Neuronal stem cell (in vitro differentiated cells): ENCODE measurements around the gene PTPRG.

Experiments
- DNase-seq: peaks from one replicate; pipeline ENCODE4 v3.0.0-alpha.2; 2013; ENCODE audit warnings: low spot score
- H2AFZ ChIP-seq: one replicate; pipeline ENCODE4 v1.6.1; 2013; ENCODE audit warnings: mild to moderate bottlenecking, low read length, inconsistent platforms
- H2AK5ac ChIP-seq: 2 replicates; pipeline ENCODE4 v1.6.1; 2013; ENCODE audit warnings: low read depth, mild to moderate bottlenecking, inconsistent platforms, low read length, moderate library complexity, mixed read lengths
- H2BK120ac ChIP-seq: 2 replicates; pipeline ENCODE4 v1.6.1; 2013; ENCODE audit warnings: low read depth, mild to moderate bottlenecking, inconsistent platforms, low read length, moderate library complexity, mixed read lengths
- H2BK12ac ChIP-seq: one replicate; pipeline ENCODE4 v1.6.1; 2013; ENCODE audit warnings: low read length, inconsistent platforms
- H2BK15ac ChIP-seq: 2 replicates; pipeline ENCODE4 v1.6.1; 2013; ENCODE audit warnings: mild to moderate bottlenecking, low read length, inconsistent platforms, mixed read lengths
- H2BK5ac ChIP-seq: one replicate; pipeline ENCODE4 v1.6.1; 2013; ENCODE audit warnings: inconsistent platforms, mild to moderate bottlenecking, low read length, moderate library complexity
- H3K14ac ChIP-seq: one replicate; pipeline ENCODE4 v1.6.1; 2013; ENCODE audit warnings: low read length, inconsistent platforms
- H3K18ac ChIP-seq: 2 replicates; pipeline ENCODE4 v1.6.1; 2013; ENCODE audit warnings: low read length, inconsistent platforms
- H3K23ac ChIP-seq: 2 replicates; pipeline ENCODE4 v1.6.1; 2013; ENCODE audit warnings: low read depth, mild to moderate bottlenecking, mixed read lengths, low read length, inconsistent platforms; ENCODE audit not compliant: poor library complexity
- H3K27ac ChIP-seq: replicated peaks from 3 replicates; pipeline ENCODE4 v1.5.1; 2013; ENCODE audit warnings: low read length, inconsistent platforms
- H3K27me3 ChIP-seq, 3 experiments: 2 replicates each; pipeline ENCODE4 v1.6.1; 2013; ENCODE audit warnings: low read length in 3 of 3, mild to moderate bottlenecking in 2 of 3, inconsistent platforms in 1 of 3, low read depth in 1 of 3, mixed read lengths in 1 of 3, moderate library complexity in 1 of 3; ENCODE audit not compliant: control insufficient read depth in 3 of 3, insufficient read depth in 3 of 3
- H3K36me3 ChIP-seq, 2 donors: replicated peaks in 1 of 2; 2 replicates each; pipeline ENCODE4 v1.6.1; 2013; ENCODE audit warnings: low read length in 2 of 2; ENCODE audit not compliant: control insufficient read depth in 2 of 2, insufficient read depth in 2 of 2
- H3K4ac ChIP-seq: 2 replicates; pipeline ENCODE4 v1.6.1; 2013; ENCODE audit warnings: inconsistent platforms, mild to moderate bottlenecking, low read length, moderate library complexity
- H3K4me1 ChIP-seq, 2 donors: 1 replicate in 1 of 2; 2 replicates in 1 of 2; pipeline ENCODE4 v1.6.1; 2013; ENCODE audit warnings: low read length in 2 of 2, low read depth in 1 of 2; ENCODE audit not compliant: control insufficient read depth in 2 of 2, insufficient read depth in 1 of 2
- H3K4me2 ChIP-seq: one replicate; pipeline ENCODE4 v1.6.1; 2013; ENCODE audit warnings: mild to moderate bottlenecking, low read length, inconsistent platforms; ENCODE audit not compliant: insufficient read depth, poor library complexity, severe bottlenecking
- H3K4me3 ChIP-seq, 2 donors: 2 replicates each; pipeline ENCODE4 v1.5.1; 2013; ENCODE audit warnings: low read length in 2 of 2, mild to moderate bottlenecking in 2 of 2, inconsistent platforms in 1 of 2, moderate library complexity in 1 of 2
- H3K79me1 ChIP-seq: one replicate; pipeline ENCODE4 v1.6.1; 2013; ENCODE audit warnings: low read depth, mild to moderate bottlenecking, inconsistent platforms, low read length, moderate library complexity
- H3K9ac ChIP-seq: one replicate; pipeline ENCODE4 v1.6.1; 2013; ENCODE audit warnings: mild to moderate bottlenecking, low read depth, low read length, inconsistent platforms; ENCODE audit not compliant: poor library complexity
- H3K9me3 ChIP-seq, 2 donors: replicated peaks in 1 of 2; 2 replicates each; pipeline versions ENCODE3 to v1.6.1; 2013; ENCODE audit warnings: low read length in 2 of 2, mild to moderate bottlenecking in 2 of 2, inconsistent platforms in 1 of 2, low read depth in 1 of 2, mixed read lengths in 1 of 2, moderate library complexity in 1 of 2; ENCODE audit not compliant: control insufficient read depth in 2 of 2, insufficient read depth in 1 of 2
- H4K8ac ChIP-seq: one replicate; pipeline ENCODE4 v1.6.1; 2013; ENCODE audit warnings: low read depth, mild to moderate bottlenecking, inconsistent platforms, low read length, moderate library complexity
- H4K91ac ChIP-seq: one replicate; pipeline ENCODE4 v1.6.1; 2013; ENCODE audit warnings: low read length, low read depth, mild to moderate bottlenecking, inconsistent platforms; ENCODE audit not compliant: poor library complexity
- WGBS, 2 donors: extraction: QIAGEN DNeasy Blood & Tissue Kit; methylation state at CpG; one replicate each; pipeline ENCODE4 v1.1.7; 2013; ENCODE audit warnings: missing lambda C conversion rate in 2 of 2, mixed read lengths in 1 of 2; ENCODE audit not compliant: insufficient read length in 2 of 2, insufficient replicate concordance in 1 of 2; ENCODE audit errors: extremely low coverage in 2 of 2; 5-methylcytosine and 5-hydroxymethylcytosine counted together

Gene PTPRG

DNA sequence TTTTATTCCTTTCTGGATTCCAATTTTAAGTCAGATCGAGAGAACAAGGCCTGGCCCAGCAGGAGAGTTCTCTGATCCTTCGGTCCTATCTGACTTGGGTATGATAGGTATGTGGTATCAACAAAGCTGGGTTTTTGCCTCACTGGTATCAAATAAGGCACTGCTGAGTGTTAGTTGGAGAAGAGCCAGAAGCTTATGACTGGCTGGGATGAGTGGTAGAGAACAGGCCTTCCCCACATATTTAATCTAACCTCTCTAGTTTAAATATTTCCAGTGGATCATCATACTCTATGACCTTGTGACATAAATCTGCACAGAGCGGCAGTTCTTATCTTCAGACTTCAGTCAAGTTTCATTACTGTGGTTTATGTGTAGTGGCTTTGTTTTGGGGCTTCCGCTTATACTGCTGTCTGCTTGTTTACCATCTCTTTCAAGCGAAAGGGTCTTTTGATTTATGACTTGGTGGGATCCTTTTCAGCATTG, 164.5 kb downstream of the PTPRG start:
- H2BK15ac ChIP-seq, result no peak overlapping the region
- H2AK5ac ChIP-seq, result no peak overlapping the region
- no peak overlapping the region for H4K91ac ChIP-seq
- no peak overlapping the region for H2BK5ac ChIP-seq
- no peaks in the 10 kb centered on the region for H3K36me3 ChIP-seq
- H3K9me3 ChIP-seq, result peaks cover 0 to 3% of the 10 kb centered on the region in 2 donors
- H2AFZ ChIP-seq, result no peak overlapping the region
- no peak overlapping the region for H3K4ac ChIP-seq
- no peak overlapping the region for H3K18ac ChIP-seq
- no peak overlapping the region for H3K4me3 ChIP-seq
- H3K79me1 ChIP-seq, result peaks cover 7% of the 10 kb centered on the region
- WGBS, 2 donors, result no CpG with 5 or more reads among the region's 5 CpGs
- no peaks in the 10 kb centered on the region for H3K27me3 ChIP-seq
- no peak for DNase-seq
- no peak overlapping the region for H2BK12ac ChIP-seq
- no peak overlapping the region for H3K14ac ChIP-seq
- H3K4me2 ChIP-seq, result no peak overlapping the region
- no peak overlapping the region for H3K27ac ChIP-seq
- H3K4me1 ChIP-seq, result peaks cover 6 to 8% of the 10 kb centered on the region in 2 donors
- H3K9ac ChIP-seq, result no peak overlapping the region
- H2BK120ac ChIP-seq, result no peak overlapping the region
- no peak overlapping the region for H3K23ac ChIP-seq
- H4K8ac ChIP-seq, result no peak overlapping the region

DNA sequence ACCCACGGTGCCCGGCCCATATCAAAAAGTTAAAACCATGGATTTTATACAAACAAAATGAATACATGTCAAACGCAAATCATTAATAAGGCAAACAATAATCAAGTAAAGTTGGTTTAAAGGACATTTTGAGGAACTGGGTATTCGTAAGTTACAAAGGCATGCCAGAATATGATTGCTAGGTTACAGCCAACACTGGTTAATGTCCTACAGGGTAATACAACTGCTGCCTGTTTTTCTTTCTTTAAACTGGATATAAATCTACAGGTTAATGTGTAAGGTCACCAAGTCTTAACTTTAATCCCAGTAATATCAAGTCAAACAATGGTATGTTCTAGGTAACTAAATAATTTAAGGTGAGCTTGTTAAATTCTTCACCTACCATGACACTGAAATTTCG, 166.1 kb downstream of the PTPRG start:
- Histone ChIP-seq H3K36me3 (no peaks in the 10 kb centered on the region), H2BK120ac (no peak overlapping the region), H3K18ac (no peak overlapping the region), H3K4me1 (peaks cover 6 to 8% of the 10 kb centered on the region in 2 donors), H3K14ac (no peak overlapping the region), H3K23ac (no peak overlapping the region), H2AK5ac (no peak overlapping the region), H2BK12ac (no peak overlapping the region), H3K9ac (no peak overlapping the region), H3K4ac (no peak overlapping the region), H3K79me1 (peaks cover 3% of the 10 kb centered on the region), H3K4me3 (no peak overlapping the region), H4K91ac (no peak overlapping the region), H3K9me3 (no peaks in the 10 kb centered on the region), H2AFZ (no peak overlapping the region), H3K4me2 (no peak overlapping the region), H3K27me3 (no peaks in the 10 kb centered on the region), H3K27ac (no peak overlapping the region), H2BK15ac (no peak overlapping the region), H2BK5ac (no peak overlapping the region), H4K8ac (no peak overlapping the region)
- no CpG with 5 or more reads among the region's 5 CpGs for WGBS, 2 donors
- no peak for DNase-seq

DNA sequence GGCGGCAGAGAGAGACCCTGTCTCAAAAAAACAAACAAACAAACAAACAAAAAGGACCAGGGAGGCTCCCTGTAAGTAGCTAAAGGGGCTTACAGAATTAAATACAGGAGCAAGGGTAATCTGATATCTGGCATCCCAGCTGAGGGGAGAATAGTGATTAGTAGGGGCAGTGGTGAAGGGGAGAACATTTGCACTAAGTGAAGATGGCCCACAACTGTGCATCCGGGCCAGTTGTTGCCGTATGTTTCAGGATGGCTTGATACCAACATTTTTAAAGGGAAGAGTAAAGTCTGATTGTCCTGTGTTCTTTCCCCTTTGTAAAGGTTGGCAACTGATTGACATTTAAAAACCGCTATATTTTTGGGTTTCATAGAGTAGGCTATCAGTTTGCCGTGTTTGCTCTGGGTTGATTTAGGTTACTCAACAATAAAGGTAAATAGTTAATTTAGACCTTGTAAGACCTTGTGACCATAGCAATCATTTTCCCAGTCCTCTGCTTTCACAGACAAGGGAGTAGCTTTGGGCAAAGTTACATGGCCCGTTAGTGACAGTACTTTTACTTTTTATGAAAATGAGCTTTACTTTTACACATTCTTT, 167.8 kb downstream of the PTPRG start:
- DNase-seq, result no peak
- H3K4me1 ChIP-seq, result peaks cover 6 to 8% of the 10 kb centered on the region in 2 donors

DNA sequence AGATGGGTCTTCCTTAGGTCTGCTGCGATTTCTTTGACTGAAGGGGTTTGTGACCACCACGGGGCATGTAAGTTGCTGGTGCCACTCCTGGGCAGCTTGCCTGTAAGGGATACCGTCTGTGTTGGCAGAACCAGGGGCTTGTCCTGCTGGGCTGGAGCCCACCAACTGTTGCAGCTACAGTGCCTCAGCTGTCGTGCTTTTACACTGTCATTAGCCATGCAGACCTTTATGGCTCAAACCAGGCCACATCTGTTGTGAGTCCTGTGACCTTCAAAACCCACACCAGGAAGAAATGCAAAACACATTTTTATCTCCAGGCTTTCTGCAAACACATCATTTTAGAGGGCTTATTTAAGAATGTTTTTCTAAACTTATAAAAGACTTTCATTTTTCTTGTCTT, 168.7 kb downstream of the PTPRG start:
- peaks cover 6 to 11% of the 10 kb centered on the region in 2 donors for H3K4me1 ChIP-seq
- no peak overlapping the region for H2AK5ac ChIP-seq
- no peak overlapping the region for H2BK5ac ChIP-seq
- H3K4ac ChIP-seq, result no peak overlapping the region
- H3K14ac ChIP-seq, result no peak overlapping the region
- no peak overlapping the region for H3K4me2 ChIP-seq
- DNase-seq, result no peak
- no peaks in the 10 kb centered on the region for H3K9me3 ChIP-seq
- H3K4me3 ChIP-seq, result peak overlapping the region in 1 of 2 donors; percentile 61
- no peak overlapping the region for H3K9ac ChIP-seq
- peaks cover 3% of the 10 kb centered on the region for H3K79me1 ChIP-seq
- WGBS, 2 donors, result no CpG with 5 or more reads among the region's 4 CpGs
- H4K91ac ChIP-seq, result no peak overlapping the region
- H3K36me3 ChIP-seq, result no peaks in the 10 kb centered on the region
- H2AFZ ChIP-seq, result no peak overlapping the region
- H3K23ac ChIP-seq, result no peak overlapping the region
- no peak overlapping the region for H2BK120ac ChIP-seq
- H3K27me3 ChIP-seq, result no peaks in the 10 kb centered on the region
- H2BK15ac ChIP-seq, result no peak overlapping the region
- H3K18ac ChIP-seq, result peak overlapping the region; percentile 7
- H3K27ac ChIP-seq, result no peak overlapping the region
- H4K8ac ChIP-seq, result no peak overlapping the region
- H2BK12ac ChIP-seq, result no peak overlapping the region

More for the DNA sequence above, 167.8 kb downstream of the PTPRG start:
- no peak overlapping the region for H3K4ac ChIP-seq
- no peak overlapping the region for H3K23ac ChIP-seq
- H2AK5ac ChIP-seq, result no peak overlapping the region
- no peak overlapping the region for H2BK5ac ChIP-seq
- no peak overlapping the region for H4K91ac ChIP-seq
- no peak overlapping the region for H3K18ac ChIP-seq
- no peak overlapping the region for H2BK120ac ChIP-seq
- H3K4me3 ChIP-seq, result no peak overlapping the region
- peaks cover 3% of the 10 kb centered on the region for H3K79me1 ChIP-seq
- H3K27ac ChIP-seq, result no peak overlapping the region
- no peak overlapping the region for H3K4me2 ChIP-seq
- H2BK15ac ChIP-seq, result no peak overlapping the region
- no peaks in the 10 kb centered on the region for H3K27me3 ChIP-seq
- no peaks in the 10 kb centered on the region for H3K9me3 ChIP-seq
- H2AFZ ChIP-seq, result no peak overlapping the region
- no peaks in the 10 kb centered on the region for H3K36me3 ChIP-seq
- H4K8ac ChIP-seq, result no peak overlapping the region
- WGBS, 2 donors, result no CpG with 5 or more reads among the region's 6 CpGs
- H2BK12ac ChIP-seq, result no peak overlapping the region
- H3K14ac ChIP-seq, result no peak overlapping the region
- no peak overlapping the region for H3K9ac ChIP-seq
